ENCODE data around the gene PPIA. TPM values are rescaled to one million over a fixed set of nuclear protein-coding genes. Genes with fewer than 3 reads are reported as not detected.

Gene PPIA
- total RNA-seq, 1 experiment from 2014 or later = 3,599 TPM

- CTCF ChIA-PET = no interaction called here
- Histone ChIP-seq H3K9me3 (ENCODE audit: insufficient read depth, low read depth) (no peaks in the 10 kb centered on the region), H3F3A (ENCODE audit: insufficient read depth, low read depth) (peaks cover 13% of the 10 kb centered on the region; the same call in 1 of the 2 replicates), H3K27ac (no peak overlapping the region), H3K4me1 (replicated peaks; ENCODE audit: insufficient read depth) (no peaks in the 10 kb centered on the region), H2AFZ (no peak overlapping the region), H3K9me2 (ENCODE audit: insufficient read depth) (no peaks in the 10 kb centered on the region), H3K79me2 (ENCODE audit: low read depth) (peaks cover 25% of the 10 kb centered on the region), H4K20me1 (ENCODE audit: insufficient read depth) (peaks cover 10% of the 10 kb centered on the region), H3K36me3 (ENCODE audit: low read depth) (0 out of 2 replicates have a peak, but pooled peaks cover 10% of the 10 kb centered on the region), H3K4me3 (no peak overlapping the region), H3K27me3 (ENCODE audit: insufficient read depth, low read depth) (no peaks in the 10 kb centered on the region), H3K4me2 (no peak overlapping the region)
- TF ChIP-seq EZH2 (IDR thresholded peaks at IDR 0.05; ENCODE audit: low read depth) (no peak), CTCF (conservative IDR thresholded peaks at IDR 0.05) (no peak)
- BruUV-seq (replicated peaks) = no TSS peak
- POLR2A ChIA-PET (ENCODE audit: unreplicated experiment) = no interaction called here
- intact Hi-C loops (cut with micrococcal nuclease; ENCODE audit: unreplicated experiment) = no loop called here
- no peak for DNase-seq
Observed at GRCh38 chr7:44757739-44758138, 38.7 kb upstream of the PPIA start.

GRCh38 chr7:44759246-44759645 lies 37.2 kb upstream of the PPIA start:
- Histone ChIP-seq H3K79me2 (ENCODE audit: low read depth) (peaks cover 10% of the 10 kb centered on the region), H3K4me1 (replicated peaks; ENCODE audit: insufficient read depth) (no peaks in the 10 kb centered on the region), H3K4me3 (no peak overlapping the region), H3K9me2 (ENCODE audit: insufficient read depth) (no peaks in the 10 kb centered on the region), H3K4me2 (no peak overlapping the region), H2AFZ (no peak overlapping the region), H4K20me1 (ENCODE audit: insufficient read depth) (peaks cover 9% of the 10 kb centered on the region), H3K27ac (no peak overlapping the region), H3K9me3 (ENCODE audit: insufficient read depth, low read depth) (no peaks in the 10 kb centered on the region), H3K36me3 (ENCODE audit: low read depth) (0 out of 2 replicates have a peak, but pooled peaks cover 18% of the 10 kb centered on the region), H3K27me3 (ENCODE audit: insufficient read depth, low read depth) (no peaks in the 10 kb centered on the region), H3F3A (ENCODE audit: insufficient read depth, low read depth) (peaks cover 13% of the 10 kb centered on the region; the same call in 1 of the 2 replicates)
- intact Hi-C loops (cut with micrococcal nuclease; ENCODE audit: unreplicated experiment) = no loop called here
- BruUV-seq (replicated peaks) = no TSS peak
- POLR2A ChIA-PET (ENCODE audit: unreplicated experiment) = no interaction called here
- CTCF ChIA-PET = interaction anchor here (0.6 kb wide), 1 partner anchor 11 kb away, joined by 6 read pairs; no protein-coding TSS in a partner anchor
- DNase-seq = no peak
- TF ChIP-seq EZH2 (IDR thresholded peaks at IDR 0.05; ENCODE audit: low read depth) (no peak), CTCF (conservative IDR thresholded peaks at IDR 0.05) (no peak)

DNA sequence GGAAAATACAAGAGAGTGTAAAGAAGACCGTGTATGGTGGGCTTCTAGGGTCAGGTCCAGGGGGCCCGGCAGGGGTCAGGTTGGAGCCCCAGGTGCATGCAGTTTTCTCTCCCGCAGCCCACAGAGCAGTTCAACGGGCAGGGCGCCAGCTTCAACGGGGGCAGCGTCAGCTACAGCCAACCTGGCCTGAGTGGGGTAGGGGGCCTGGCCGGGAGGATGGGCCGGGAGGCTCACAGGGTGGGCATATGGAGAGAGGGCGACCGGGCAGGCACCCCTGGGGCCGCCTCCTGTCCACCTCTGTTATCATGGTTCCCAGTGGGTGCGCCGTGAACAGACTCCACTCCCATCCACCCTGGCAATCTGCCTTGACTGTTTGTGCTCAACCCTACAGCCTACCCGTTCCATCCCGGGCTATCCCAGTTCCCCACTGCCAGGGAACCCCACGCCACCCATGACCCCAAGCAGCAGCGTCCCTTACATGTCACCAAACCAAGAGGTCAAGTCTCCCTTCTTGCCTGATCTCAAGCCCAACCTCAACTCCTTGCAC lies 36.4 kb upstream of the PPIA start:
- H4K20me1 ChIP-seq (ENCODE audit: insufficient read depth) = peaks cover 6% of the 10 kb centered on the region; the same call in 1 of the 2 replicates
- POLR2A ChIA-PET (ENCODE audit: unreplicated experiment) = no interaction called here

More for the DNA sequence above, 36.4 kb upstream of the PPIA start:
- DNase-seq = no peak
- no peaks in the 10 kb centered on the region for H3K9me2 ChIP-seq (ENCODE audit: insufficient read depth)
- H3K27me3 ChIP-seq (ENCODE audit: insufficient read depth, low read depth) = no peaks in the 10 kb centered on the region
- H3K79me2 ChIP-seq (ENCODE audit: low read depth) = peaks cover 2% of the 10 kb centered on the region; the same call in 1 of the 2 replicates
- BruUV-seq (replicated peaks) = no TSS peak
- H2AFZ ChIP-seq = no peak overlapping the region
- H3K27ac ChIP-seq = no peak overlapping the region
- no peaks in the 10 kb centered on the region for H3K9me3 ChIP-seq (ENCODE audit: insufficient read depth, low read depth)
- intact Hi-C loops (cut with micrococcal nuclease; ENCODE audit: unreplicated experiment) = no loop called here
- H3F3A ChIP-seq (ENCODE audit: insufficient read depth, low read depth) = peaks cover 13% of the 10 kb centered on the region; the same call in 1 of the 2 replicates
- CTCF ChIA-PET = interaction anchor here (0.6 kb wide), 1 partner anchor 12 kb away, joined by 6 read pairs; no protein-coding TSS in a partner anchor
- no peak overlapping the region for H3K4me2 ChIP-seq
- H3K36me3 ChIP-seq (ENCODE audit: low read depth) = 0 out of 2 replicates have a peak, but pooled peaks cover 19% of the 10 kb centered on the region
- TF ChIP-seq CTCF (conservative IDR thresholded peaks at IDR 0.05) = no peak
- no peak for TF ChIP-seq EZH2 (IDR thresholded peaks at IDR 0.05; ENCODE audit: low read depth)
- H3K4me3 ChIP-seq = no peak overlapping the region
- no peaks in the 10 kb centered on the region for H3K4me1 ChIP-seq (replicated peaks; ENCODE audit: insufficient read depth)

All from PC-9 (cell line).